SW 1271 (cell line): ENCODE results near the gene ZNF280D.
A peak's percentile ranks its signal among the peaks of the same experiment; 100 is the strongest.

Experiments used
- DNase-seq, 2 experiments: peaks; one replicate each; lab custom pipeline; 2025; lab: John Stamatoyannopoulos, UW

The ZNF280D gene

DNA sequence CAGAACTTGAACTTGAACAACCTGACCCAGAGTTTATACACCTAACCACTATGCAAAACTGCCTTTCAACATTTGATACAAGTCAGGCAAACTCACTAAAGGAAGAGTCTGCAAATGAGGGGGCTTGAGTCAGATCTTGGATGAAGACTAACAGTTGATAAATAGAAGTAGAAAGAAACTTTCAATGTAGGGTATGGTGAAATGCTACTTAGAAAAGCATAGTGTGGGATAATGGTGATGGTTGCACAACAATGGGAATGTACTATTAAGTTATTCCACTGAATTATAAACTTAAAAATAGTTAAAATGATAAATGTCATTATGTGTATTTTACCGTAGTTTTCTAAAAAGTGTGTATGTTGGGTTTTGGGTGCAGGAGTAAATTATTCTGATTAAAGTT lies 19.7 kb upstream of the ZNF280D start:
- DNase-seq = no peak

DNA sequence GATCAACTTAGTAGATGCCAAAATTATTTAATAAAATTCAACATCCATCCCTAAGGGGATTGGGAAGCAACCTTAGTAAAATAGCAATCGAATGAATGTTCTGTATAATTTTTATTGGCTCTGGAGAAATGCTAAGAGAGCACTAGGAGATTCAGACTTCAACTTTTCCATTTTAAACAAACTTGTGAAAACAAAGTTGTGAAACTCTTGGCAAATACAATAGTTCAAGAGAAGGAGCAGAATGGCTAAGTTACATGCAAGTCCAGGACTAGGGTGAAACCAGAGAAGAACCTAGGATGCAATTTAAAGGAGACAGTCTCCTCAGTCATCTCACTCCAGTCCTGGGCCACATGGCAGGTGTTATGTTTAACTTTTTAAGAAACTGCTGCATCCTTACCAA lies 16.7 kb upstream of the ZNF280D start:
- no peak for DNase-seq

- DNase-seq = no peak
Measured at GRCh38 chr15:56744701-56745683, 11.7 kb upstream of the ZNF280D start.

GRCh38 chr15:56741541-56741940 lies 8.2 kb upstream of the ZNF280D start:
- no peak for DNase-seq

GRCh38 chr15:56739964-56740640 lies 6.8 kb upstream of the ZNF280D start:
- DNase-seq = peak in 1 of 2 experiments; percentile 20

DNA sequence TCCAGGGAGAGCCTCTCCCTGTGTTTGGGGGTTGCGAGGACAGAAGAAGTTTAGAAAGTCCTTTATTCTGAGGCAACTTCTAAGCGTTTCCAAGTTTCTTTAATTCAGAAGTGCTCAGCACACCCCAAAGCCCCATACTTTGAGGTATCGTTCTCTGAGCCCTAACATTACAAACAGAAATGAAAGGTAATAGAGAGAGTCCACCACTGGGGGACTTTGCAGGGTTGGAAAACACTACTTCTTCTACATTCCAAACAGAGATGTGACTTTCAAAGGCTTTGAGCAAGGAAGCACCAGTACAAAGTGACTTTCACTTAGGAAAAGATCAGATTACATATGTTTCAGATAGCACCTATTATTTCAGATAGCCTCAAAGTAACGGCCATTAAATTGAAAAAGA lies 6.2 kb upstream of the ZNF280D start:
- DNase-seq = no peak

DNA sequence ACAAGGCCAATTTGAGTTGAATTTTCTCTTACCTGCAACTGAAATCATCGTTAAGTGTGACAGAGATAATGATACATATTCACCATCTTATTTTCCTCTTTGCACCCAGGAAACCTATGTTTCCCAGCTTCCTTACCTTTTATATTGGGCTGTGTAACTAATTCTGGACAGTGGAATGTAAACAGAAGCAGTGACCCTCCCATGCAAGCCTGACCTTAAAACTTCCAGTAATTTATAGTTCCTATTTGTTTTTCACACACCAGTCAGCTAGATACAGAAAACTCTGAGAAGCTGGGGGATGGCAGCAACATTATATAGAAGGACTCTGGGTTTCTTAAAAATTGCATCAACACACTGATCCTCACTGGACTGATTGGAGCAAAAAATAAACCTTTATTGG lies 4.5 kb upstream of the ZNF280D start:
- DNase-seq = no peak

GRCh38 chr15:56736881-56737707 lies 3.8 kb upstream of the ZNF280D start:
- DNase-seq = no peak

DNA sequence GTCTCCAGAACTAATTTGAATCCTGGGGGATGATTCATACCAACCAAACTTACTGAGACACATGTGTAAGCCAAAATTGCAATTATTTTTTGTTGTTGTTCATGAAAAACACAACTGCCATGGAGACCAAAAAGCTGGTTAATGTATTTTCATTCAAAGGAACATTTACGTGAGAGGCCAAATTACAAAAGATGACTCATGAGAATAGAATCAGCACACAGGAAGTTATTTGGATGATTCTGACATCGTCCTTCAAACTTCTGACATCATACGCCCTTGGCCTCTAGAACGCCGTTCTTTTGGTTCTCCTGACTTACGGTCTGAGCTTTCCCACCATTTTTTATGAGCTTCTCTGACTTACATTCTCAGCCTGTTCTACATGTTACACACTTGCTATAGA lies 3.0 kb upstream of the ZNF280D start:
- no peak for DNase-seq

DNA sequence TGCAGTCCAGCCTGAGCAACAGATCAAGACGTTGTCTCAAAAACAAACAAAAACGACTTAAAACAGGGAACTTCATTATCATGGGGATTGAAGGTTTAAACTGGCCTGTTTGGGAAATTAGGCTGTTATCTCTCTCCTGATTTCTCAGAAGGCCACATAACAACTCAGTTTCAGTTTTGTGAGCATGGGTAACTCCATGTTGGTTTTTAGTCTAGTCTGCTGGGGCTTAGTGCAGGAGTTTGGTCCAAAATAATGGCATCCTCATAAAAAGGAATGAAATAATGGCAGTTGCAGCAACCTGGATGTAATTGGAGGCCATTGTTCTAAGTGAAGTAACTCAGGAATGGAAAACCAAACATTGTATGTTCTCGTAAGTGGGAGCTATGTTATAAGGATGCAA lies 2.3 kb upstream of the ZNF280D start:
- no peak for DNase-seq

DNA sequence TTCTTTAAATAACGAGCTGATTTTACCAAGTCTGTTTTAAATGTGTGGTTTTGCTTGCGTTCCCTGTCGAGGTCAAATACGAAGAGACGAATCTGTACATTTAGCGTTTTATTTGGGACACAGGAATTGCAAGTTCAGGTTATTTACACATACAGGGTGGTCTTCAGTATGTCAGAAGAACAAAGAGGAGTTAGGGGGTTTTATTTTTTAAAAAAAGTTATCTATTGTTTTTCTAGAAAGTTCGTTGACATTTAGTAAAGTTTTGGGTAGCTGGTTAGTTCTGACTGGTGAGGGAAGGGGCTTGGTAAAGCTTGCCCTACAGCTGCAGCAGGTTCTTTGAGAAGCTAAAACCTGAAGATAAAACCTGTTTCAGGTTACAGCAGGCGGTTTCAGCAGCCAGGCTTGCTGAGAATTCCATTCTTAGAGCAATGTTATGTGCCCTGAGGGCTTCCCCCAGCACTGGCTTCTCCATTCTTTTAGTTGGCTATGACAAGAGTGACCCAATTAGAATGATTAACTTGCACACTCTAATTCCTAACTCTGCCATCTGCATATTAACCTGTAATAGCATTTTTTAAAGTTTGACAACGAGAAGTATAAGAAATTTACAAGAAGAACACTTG lies 815 bp upstream of the ZNF280D start:
- no peak for DNase-seq

- peak in 1 of 2 experiments; percentile 63 for DNase-seq
Measured at GRCh38 chr15:56732886-56733135, 498 bp downstream of the ZNF280D start.

DNA sequence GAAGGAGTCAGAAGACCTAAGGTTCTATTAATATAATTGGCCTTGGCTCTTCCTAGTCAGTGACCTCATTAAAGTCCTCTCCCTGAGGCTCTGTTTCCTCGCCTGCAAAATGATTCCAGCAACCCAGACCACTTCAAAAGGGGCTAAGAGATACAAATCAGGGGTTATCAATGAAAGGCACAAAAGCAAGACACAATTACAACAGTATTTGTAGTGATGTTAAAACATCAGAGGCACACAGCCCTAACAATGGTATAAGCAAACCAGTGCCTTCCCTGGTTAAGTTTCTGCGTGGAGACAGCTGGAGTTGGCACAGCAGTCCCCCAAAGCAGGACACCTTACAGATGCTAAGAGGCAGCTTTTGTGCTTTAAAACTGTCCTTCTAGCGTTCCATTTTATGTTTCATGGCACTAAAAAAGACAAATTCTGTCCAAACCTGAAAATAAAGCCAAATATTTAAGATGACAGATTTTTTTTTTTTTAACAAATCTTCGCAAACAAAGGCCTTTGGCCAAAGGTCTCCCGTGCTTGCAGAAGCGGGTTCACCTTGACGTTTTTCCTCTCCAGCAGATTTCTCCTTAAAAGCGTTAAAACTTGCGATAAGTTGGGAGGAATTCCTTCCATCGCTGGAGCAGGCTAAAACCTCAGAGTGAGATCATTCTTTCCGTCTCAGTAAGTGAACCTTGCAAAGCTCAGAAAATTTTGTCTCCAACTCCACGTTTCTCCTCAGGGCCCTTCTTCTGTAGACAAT lies 999 bp downstream of the ZNF280D start:
- no peak for DNase-seq

DNA sequence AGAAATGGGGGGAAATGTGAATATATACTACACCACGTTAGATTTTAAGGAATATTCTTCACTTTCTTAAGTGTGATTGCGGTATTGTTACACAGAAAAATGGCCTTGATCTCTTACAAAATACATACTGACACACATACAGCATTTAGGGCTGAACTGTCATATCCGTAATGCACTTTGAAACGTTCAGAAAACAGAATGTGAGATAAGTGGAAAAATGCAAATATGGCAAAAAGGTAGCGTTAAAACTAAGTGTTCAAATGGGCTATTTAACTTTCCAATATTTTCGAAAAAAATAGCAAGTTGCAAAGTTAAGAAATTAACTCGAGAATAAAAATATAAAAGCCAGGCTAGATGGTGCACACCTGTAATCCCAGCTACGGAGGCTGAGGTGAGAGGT lies 1.8 kb downstream of the ZNF280D start:
- no peak for DNase-seq

DNA sequence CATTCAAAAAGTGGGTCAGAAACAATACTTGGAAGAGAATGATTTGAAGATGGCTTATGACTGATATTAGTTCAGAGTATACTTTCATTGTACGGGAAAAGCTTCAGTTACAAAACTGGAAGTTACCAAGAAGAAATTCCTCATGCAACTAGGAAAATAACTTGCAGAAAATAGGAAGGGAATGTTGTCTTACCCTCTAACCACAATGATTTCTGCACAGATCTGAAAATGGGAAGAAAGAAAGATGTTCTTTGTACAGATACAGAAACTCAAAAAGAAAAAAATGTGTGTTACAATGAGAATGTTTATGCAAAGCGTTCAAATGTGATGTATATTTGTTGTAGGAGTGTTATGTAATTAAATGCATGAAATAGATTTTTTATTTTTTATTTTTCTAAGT lies 3.7 kb downstream of the ZNF280D start:
- no peak for DNase-seq

GRCh38 chr15:56725386-56725785 lies 7.9 kb downstream of the ZNF280D start:
- no peak for DNase-seq

DNA sequence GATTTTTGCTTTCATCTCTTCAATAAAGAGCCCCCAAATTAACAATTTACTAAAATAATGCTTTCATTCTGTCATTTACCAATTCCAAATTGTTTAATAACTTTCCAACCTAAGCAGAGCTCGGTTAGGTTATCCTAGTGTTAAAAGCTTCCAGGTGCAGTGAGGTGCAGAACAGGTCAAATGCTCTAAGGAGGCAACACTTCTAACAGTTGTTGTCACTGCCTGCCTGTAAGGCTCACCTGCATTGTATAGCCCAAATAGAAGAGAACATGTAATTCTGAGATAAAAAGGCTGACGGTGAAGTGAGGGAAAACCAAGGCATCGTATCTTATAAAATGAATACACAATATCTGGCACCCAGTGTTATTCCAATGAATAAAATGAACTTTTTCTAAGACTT lies 9.1 kb downstream of the ZNF280D start:
- DNase-seq = no peak

DNA sequence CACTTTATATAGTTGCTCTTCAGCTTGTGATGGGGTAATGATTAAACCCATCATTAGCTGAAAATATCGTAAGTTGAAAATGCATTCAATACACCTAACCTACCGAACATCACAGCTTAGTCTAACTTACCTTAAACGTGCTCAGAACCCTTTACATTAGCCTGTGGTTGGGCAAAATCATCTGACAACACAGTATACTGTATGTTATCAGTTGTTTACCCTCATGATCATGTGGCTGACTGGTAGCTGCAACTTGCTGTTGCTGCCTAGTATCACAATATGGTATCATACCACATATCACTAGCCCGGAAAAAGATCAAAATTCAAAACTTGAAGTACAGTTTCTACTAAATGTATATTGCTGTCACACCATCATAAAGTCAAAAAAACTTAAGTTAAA lies 9.5 kb downstream of the ZNF280D start:
- no peak for DNase-seq

GRCh38 chr15:56719774-56720555 lies 13.3 kb downstream of the ZNF280D start:
- DNase-seq = no peak

GRCh38 chr15:56719021-56719612 lies 14.2 kb downstream of the ZNF280D start:
- no peak for DNase-seq
